Dedifferentiated amniotic fluid mesenchymal stem cell (primary cell): ENCODE measurements around the gene MRI1.
A peak's percentile ranks its signal among the peaks of the same experiment; 100 is the strongest.
"Not testable (repeated sequence)": the region's sequence is repeated elsewhere in the genome, so short reads cannot be mapped to it uniquely, and the experiment has no call there.

Experiments used
- DNase-seq: peaks from one replicate; pipeline ENCODE4 v3.0.0-alpha.2; 2016; ENCODE audit errors: extremely low spot score

The MRI1 gene

GRCh38 chr19:13764101-13764807, at the start of gene MRI1:
TSS of gene MRI1 (plus strand) at chr19:13764522. CDS start at chr19:13764589, 67 bp downstream.
- DNase-seq: peak; percentile 44

- no peak for DNase-seq
These were observed 47.1 kb upstream of the MRI1 start for GRCh38 chr19:13717194-13717643.

- peak; percentile 38 for DNase-seq
These were observed 45.6 kb upstream of the MRI1 start for GRCh38 chr19:13718733-13719132.

GRCh38 chr19:13722146-13722545, 42.2 kb upstream of the MRI1 start:
- no peak for DNase-seq

- DNase-seq: no peak
These were observed 41.1 kb upstream of the MRI1 start for GRCh38 chr19:13723206-13723605.

- no peak for DNase-seq
These were observed 38.0 kb upstream of the MRI1 start for GRCh38 chr19:13726323-13726722.

GRCh38 chr19:13727798-13728197, 36.5 kb upstream of the MRI1 start:
- DNase-seq: no peak

GRCh38 chr19:13729859-13730258, 34.5 kb upstream of the MRI1 start:
- no peak for DNase-seq

- peak; percentile 97 for DNase-seq
These were observed 33.0 kb upstream of the MRI1 start for GRCh38 chr19:13731147-13731964.

GRCh38 chr19:13732337-13732736, 32.0 kb upstream of the MRI1 start:
- no peak for DNase-seq

- DNase-seq: no peak
These were observed 29.6 kb upstream of the MRI1 start for GRCh38 chr19:13734751-13735150.

GRCh38 chr19:13738073-13738472, 26.2 kb upstream of the MRI1 start:
- DNase-seq: no peak

GRCh38 chr19:13741893-13742292, 22.4 kb upstream of the MRI1 start:
- DNase-seq: no peak

- no peak for DNase-seq
These were observed 21.6 kb upstream of the MRI1 start for GRCh38 chr19:13742756-13743155.

GRCh38 chr19:13744174-13744573, 20.1 kb upstream of the MRI1 start:
- no peak for DNase-seq

- no peak for DNase-seq
These were observed 17.2 kb upstream of the MRI1 start for GRCh38 chr19:13747098-13747453.

GRCh38 chr19:13748169-13748828, 16.0 kb upstream of the MRI1 start:
- no peak for DNase-seq

- DNase-seq: no peak
These were observed 12.9 kb upstream of the MRI1 start for GRCh38 chr19:13751436-13751835.

- not testable (repeated sequence) for DNase-seq
These were observed 10.7 kb upstream of the MRI1 start for GRCh38 chr19:13753622-13754021.

- no peak for DNase-seq
These were observed 8.1 kb upstream of the MRI1 start for GRCh38 chr19:13756210-13756609.

GRCh38 chr19:13757805-13758772, 6.2 kb upstream of the MRI1 start:
- DNase-seq: no peak
